NCI-H2107 treated with DMSO at 0.1 percent for 48 hours (cell line): ENCODE measurements around the gene RER1.

ENCODE experiments used
- DNase-seq: peaks from one replicate; lab custom pipeline; 2025; ENCODE audit not compliant: unreplicated experiment; lab: John Stamatoyannopoulos, UW

Gene RER1

DNA sequence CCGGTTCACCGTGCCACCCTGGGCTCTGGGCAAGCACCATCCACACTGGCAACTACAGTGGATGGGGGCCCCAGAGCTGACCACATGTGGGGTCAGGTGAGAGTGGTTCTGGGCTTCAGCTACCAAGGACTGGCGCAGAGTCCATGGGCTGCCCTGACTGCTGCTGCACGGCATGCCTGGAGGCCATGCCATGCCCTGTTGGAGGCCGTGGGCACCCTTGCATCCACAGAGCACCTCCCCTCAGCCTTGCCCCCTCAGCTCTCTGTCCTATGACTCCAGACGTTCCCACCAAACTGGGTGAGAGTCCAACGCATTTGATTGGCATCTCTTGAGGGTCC, 15.7 kb upstream of the RER1 start:
- no peak for DNase-seq

DNA sequence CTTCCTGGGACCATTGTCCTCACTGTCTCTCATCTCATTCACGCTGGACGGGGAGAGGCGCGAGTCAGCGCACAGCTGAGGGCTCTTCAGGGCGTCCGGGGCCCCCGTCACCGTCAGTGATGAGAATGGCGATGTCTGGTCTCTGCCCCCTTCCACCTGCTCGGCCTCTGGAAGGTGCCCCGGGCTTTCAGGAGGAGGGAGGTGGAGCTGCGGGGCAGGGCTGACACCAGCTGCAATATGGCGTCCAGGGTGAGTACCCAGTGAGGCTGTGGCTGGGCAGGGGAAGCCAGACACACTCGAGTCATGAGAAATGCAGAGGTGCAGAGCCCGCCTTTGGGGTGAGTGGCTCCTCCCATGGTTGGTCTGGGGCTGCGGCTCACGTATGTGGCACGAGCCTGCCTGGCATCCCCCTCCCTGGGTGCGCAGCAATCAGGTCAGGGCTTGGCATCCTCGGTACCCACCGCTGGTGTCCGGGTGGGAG, 15.3 kb upstream of the RER1 start:
- DNase-seq, result no peak

DNA sequence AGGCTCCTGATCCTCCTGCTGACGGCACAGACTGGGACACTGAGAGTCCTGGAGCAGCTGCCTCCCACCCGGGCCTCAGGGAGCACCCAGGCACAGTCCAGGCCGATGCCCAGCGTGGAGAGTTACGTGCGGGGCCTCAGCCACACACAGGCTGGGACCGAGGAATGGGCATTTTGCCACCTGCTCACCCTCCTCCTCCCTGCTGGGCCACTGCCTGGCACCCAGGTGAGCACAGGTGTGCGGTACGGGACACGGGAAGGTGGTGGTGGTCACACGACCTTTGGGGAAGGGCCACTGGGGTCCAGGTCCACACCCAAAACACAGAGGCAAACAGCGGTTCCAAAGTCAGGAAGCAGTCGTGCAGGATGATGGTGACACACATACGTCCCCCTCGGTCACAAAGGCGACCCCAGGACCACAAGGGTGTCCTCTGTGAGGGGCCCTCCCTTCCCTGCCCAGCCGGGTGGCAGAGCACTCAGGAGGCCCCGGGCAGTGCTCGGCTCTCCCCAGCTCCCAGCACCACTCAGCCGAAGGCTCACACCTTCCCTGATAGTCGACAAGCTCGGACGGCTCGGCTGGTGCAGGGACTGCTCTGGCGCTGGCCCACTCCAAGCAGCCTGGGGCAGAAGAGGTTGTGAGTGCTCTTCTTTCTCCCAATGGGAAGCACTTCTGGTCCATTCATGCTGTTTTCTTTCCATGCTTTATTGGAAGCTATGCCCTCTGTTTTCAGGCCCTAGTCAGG, 14.5 kb upstream of the RER1 start:
- no peak for DNase-seq

DNA sequence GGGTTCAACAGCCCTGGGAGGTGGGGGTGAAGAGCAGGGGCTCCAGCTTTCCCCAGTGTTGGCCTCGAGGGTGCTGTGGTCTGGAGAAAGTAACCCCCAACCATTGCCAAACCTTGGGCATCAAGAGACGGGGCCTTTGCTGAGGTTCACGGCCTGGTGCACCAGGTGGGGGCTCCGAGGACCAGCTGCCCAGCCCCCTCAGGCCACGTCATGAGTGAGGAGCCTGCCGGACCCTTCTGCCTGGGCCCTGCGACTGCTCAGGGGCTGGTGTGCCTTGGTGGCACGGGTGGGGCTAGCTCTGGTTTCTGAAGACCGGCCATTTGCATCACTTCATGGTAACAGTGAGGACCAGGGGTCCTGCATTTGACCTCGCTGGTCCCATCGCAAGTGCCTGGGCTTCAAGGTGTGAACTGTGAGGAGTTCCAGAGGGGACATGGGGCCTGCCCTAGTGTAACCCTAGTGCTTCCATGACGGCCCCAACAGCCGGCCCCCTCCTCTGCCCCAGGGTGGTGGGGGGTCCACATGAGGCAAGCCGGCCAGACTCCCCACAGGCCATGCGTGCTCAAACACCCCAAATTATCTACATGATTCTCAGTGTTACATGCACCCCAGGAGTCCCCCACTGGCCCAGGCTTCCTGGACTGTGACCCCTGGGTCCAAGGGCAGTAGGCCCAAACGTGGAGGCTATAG, 13.7 kb upstream of the RER1 start:
- DNase-seq, result no peak

DNA sequence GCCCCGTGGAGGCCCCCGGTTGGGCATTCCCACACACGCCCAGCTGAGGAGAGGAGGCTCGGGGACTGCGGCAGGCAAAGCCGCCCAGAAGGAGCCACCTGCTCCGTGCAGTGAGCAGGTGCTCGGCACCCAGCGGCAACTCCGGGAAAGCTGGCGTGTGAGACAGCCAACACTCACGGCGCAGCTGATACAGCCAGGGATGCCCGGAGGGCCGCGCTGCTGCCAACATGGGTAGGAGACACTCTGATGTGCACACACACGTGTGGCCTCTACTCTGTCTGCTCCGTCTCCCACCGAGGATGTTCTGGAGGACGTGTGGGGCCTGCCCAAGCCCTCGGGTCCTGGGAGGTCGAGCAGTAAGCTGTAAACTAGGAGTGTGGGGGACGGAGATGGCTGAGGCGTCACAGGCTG, 13.2 kb upstream of the RER1 start:
- no peak for DNase-seq

DNA sequence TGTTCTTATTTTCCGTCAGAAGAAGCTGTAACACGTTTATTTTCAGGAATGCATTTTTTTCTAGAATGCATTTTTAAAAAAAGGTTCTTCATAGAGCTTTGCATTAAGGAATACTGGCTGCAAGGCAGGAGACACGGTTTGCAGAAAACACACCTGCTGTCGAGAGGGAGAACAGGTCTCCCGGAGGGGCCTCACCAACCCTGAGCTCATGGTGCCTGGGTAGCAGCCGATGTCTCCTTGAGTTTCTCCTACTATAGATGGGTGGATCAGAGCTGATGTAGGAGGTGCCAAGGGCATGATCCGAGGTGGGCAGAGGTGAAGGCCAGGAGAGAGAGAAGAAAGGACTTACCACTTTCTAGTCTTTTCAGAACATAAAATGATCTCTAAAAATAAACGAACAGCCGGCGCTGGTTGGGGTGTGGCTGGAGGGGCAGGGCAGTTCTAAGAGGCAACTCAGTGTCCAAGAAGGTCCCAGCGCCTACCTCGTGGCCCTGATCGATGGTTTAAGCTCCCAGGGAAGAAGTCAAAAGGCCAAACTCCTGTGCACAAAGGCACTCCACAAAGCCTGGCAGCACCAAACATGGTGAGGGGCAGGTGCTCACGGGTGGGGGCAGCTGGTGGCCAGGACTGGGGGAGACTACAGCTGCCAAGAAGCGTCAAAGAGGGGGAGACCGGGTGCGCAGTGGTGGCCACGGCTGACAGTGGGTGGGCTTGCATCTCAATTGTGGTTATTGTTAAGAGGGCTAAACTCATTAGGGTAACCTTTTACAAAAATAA, 12.5 kb upstream of the RER1 start:
- DNase-seq, result no peak

DNA sequence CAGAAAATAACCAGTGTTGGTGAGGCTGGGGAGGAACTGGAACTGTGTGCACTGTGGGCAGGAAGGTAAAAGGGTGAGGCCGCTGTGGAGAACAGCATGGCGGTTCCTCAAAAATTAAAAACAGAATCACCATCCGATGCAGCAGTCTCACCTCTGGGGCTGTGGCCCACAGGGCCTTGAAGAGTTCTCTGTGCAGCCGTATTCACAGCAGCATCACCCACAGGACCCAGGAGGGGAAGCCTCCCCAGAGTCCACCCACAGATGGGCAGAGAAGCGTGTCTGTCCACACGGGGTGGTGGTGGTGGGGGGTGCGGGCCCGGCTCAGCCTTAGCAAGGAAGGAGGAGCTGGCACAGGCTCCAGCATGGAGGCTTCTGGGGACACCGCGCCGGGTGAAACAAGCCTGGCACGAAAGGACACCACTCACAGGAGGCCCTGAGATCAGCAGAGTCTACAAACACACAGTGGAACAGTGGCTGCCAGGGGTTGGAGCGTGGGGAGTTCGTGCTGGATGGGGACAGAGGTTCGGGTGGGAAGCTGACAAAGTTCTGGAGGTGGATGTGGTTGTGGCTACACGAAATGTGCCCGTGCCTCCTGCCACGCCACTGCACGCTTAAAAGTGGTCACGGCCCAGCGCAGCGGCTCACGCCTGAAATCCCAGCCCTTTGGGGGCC, 11.8 kb upstream of the RER1 start:
- DNase-seq, result no peak

DNA sequence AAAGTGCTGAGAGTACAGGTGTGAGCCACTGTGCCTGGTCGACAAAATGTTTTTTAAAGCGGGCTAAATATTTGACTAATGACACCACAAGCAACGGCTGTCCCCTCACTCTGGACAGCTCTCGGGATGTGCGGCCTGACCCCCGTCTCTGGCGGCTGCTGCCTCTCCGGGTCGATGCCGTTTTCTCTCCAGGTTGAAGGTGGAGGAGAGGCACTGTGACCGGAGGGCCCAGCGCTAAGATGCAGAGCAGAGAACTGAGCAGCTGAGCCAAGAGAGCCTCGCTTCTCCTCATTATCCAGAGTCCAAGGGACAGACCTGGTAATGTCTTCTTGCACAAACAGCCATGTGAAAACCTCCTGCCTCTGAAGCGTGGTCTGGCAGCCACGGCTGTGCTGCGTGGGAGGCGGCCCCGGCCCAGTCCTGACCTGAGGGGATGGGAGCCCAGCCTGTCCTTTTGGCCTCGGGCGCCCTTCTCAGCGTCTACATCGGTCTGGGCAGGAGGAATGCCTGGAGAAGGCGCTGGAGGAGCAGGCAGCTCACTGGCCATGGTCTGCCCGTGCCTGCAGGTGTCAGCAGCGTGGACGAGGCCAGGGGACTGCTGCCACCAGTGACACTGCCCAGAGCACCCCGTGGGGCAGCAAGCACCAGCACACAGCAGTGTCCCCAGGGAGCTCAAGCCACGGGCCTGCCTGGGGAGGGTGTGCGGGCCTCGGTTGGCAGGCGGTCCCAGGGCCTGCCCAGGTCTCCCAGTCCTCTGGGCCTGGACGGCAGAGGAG, 10.6 kb upstream of the RER1 start:
- no peak for DNase-seq

DNA sequence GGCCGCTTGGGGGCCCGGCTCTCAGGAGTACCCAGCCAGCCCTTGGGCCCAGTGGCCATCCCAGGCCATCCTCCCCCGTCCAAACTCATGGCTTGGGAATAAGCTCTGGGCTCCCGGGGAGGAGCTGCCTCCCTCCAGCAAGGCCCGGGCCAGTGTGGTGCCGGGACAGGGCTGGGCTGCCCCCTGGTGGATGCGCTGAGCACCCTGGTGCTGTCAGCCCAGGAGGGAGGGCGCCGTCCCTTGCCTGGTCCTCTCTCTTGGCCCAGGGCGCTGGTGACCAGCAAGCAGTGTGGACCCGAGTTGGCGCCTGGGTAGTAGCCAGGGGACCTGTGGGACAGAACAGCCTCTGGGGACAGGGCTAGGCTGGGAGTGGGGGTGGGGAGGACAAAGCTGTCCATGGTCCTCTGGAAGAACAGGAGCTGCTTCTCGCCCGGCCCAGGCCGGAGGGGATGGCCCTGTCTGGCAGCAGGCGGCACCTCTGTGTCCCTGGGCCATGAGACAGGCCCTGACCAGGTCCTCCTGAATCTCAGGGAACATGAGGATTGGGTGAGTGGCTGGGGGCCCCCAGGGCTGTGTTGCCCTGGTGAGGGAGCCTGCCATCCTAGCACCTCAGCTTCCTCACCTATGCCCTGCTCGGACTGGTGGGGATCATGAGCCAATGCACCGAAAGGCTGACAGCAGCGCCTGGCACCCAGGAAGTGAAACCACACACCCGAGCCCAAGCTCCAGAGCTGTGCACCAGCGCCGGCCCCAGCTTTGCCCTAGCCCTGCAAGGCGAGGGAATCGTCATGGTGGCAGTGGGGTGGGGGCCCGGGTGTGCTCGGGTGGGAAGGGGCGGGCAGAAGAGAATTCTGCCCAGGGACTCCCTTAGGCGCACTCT, 9.7 kb upstream of the RER1 start:
- no peak for DNase-seq

DNA sequence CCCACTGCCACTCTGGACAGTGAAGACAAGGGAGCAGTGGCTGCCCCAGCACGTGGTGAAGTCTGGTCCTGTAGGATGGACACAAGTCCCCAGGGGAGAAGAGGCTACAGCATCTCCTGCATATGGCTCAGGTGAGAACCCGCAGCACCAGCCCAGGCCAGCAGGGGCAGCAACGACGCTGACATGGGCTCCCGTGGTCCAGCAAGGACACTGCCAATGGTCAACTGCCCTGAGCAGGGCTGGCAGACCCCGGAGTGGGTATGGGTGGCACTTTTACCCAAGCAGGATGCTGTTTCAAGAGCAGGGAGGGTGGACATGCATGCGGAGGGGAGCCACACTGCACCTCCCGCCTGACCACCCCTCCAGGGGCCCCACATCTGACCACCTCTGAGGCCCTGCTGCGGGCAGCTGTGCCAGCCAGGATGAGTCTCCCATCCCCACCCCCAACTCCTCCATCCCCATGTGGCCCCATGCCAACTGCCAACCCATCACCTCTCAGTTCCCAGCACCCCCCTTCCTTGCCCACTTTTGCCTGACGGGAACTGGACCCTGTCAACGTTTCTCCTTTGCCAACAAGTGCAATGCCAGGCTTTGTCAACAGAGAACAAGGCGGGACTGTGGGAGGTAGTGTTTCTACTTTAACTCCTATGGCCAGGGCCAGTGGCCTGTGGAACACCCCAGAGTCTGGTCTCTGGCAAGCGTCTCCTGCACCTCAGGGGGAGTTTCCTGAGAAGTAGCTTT, 8.8 kb upstream of the RER1 start:
- no peak for DNase-seq

DNA sequence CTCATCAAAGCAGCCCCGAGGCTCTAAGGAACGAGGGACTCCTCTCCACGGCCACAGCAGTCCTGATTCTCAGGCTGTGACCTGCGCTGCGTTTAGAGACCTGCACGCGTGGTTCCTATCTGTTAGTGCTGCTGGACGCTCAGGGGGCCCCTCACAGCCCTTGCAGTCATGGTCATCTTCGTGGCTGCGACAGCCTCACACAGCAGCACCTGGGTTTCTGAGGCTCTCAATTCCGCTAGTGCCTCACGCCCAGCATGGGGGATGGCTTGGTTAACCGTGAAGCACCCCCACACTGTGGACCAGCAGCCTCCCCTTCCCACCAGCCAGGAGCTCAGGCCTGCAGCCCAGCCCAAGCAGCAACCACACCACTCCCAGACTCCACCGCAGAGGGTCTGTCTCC, 8.1 kb upstream of the RER1 start:
- no peak for DNase-seq

DNA sequence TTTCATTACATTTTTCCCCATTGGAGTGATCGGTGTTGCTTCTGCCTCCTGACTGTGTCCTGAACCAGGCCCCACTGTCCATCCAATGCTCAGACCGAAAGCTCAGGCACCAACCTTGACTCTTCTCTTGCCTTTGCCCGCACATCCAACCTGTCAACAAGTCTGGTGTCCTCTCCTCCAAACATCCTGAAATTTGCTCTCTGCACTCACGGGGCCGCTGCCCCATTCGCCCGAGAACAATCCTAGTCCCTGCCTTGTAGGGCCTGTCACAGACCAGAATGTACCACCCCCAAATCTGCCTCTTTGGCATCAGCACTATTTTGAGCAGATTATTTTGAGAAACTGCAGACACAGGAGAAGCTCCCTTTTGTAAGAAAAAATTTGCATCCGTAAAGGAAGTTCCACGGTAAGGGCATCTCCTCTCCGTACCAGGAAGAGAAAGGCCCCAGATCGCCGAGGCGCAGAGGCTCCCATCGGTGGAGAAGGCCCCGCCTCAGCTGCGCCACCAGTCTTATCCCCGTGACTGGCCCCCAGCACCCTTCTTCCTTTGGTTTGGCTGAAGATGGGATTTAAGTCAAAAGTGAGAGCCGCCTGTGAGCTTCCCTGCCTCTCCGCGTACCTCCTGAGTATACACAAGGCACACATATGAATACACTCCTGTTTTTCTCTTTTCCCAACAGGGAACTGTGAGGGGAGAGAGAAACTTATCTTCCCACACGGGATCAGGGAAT, 7.3 kb upstream of the RER1 start:
- DNase-seq, result no peak

DNA sequence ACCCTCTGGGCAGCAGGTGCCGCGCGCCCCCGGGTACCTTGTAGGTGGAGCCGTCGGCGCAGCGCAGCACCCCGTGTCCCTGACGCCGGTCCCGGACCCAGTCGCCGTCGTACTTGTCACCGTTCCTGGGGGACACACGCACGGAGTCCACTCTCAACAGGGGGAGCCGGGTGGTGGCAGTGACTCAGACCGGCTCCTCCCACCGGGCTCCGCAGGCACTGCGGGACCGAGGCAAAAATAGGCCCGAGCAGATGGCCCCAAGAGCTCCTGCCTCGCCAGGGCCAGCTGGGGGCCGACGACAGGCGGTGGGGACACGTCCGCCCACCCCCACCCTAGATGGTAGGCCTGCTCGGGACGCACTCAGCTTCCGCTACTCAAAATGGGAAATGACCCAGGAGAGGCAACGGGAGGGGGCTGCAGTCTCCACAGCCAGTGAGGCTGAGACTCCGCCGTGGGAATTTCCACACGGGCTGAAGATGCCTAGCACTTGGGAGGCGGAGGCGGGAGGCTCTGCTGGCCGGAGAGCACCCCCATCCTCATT, 6.6 kb upstream of the RER1 start:
- DNase-seq, result no peak

DNA sequence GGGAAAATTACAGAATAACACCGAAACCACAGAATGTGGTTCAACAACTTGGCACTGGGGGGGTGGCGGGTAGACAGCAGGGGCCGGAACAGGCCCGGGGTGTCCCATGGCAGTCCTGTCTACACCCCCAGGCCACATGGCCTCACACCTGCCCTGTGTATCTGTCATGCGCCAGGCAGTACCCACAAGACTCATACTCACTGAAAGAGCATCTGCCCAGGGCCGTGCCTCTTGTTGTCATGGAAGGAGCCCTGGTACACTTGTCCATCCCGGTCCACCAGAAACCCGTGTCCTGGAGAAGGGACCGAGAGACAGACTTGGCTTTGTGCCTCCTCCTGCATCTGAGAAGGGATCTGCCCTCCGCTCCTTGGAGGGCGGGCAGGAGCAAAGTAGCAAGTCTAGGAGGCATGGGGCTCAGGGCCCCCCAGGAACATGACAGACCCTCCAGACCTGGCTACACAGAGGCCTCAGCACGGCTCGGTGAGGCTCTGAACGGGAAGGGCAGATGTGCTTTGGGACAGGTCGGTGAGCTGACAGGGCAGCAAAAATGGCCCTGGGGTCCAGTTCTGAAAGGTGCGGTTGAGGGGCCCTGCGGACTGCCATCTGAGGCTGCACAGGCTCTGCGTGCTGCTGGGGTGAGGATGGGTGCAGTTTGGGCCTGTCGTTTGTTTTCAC, 5.9 kb upstream of the RER1 start:
- no peak for DNase-seq

DNA sequence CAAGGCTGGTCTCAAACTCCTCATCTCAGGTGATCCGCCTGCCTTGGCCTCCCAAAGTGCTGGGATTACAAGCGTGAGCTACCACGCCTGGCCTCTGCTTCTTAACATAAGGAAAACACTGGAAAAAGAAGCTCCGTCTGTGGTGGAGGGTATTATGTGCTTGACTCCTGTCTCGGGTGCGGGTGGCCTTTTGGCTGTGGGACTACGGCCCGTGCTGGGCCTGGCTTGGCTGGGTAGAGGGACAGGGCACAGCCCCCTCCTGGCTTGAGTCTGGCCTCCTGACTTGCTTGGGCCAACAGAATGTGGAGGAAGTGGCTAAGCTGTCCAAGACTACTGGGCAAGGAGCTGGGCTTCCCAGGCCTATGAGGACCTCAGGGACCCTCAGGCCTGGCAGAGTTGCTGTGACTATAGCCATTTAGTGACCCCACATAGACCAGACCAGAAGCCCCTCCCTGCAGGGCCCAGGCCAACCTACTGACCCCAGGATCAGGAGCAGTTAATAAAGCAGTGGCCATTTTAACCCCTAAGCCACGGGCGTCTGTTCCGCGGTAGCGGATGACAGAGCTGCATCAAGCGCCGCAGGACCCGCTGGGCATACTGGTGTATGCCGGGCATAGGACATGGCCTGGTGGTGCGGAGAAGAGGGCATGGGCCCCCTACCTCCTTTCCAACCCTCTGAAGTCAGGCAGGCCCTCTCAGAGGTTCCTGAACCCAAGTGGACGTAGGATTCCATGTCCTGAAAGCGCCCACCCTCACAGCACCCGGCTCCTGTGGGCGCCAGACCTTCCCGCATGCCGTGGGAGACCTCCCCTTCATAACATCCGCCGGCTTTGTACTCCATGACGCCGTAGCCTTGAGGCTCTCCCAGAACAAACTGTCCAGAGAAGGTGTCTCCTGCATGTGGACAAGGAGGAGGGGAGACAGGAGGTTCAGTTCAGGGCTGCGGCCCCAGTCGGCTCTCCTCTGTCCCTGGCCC, 4.7 kb upstream of the RER1 start:
- no peak for DNase-seq
